Frontal cortex (tissue), 4 donors: ENCODE data around the gene KLC1. TPM values are rescaled to one million over a fixed set of nuclear protein-coding genes. Genes with fewer than 3 reads are reported as not detected.
A peak's percentile ranks its signal among the peaks of the same experiment; 100 is the strongest.

Experiments
- DNase-seq, 2 donors: peaks; one replicate each; pipeline ENCODE4 v3.0.0; 2012; ENCODE audit warnings: low spot score in 2 of 2
- FAIRE-seq: peaks from 2 replicates; lab custom pipeline; 2012; peaks lifted over from hg19 to GRCh38; lab: Jason Lieb, UNC
- total RNA-seq: library from RNA; depleted of rRNA; stranded (reverse); fragments of >200 nt; gene quantifications from one replicate; pipeline ENCODE4 v1.2.3, GENCODE V29; 2014
- donor health status: control.
- donor health status: control.
- donor health status: control.

The KLC1 gene
- total RNA-seq, 1 donor from 2014 or later = 322 TPM

DNA sequence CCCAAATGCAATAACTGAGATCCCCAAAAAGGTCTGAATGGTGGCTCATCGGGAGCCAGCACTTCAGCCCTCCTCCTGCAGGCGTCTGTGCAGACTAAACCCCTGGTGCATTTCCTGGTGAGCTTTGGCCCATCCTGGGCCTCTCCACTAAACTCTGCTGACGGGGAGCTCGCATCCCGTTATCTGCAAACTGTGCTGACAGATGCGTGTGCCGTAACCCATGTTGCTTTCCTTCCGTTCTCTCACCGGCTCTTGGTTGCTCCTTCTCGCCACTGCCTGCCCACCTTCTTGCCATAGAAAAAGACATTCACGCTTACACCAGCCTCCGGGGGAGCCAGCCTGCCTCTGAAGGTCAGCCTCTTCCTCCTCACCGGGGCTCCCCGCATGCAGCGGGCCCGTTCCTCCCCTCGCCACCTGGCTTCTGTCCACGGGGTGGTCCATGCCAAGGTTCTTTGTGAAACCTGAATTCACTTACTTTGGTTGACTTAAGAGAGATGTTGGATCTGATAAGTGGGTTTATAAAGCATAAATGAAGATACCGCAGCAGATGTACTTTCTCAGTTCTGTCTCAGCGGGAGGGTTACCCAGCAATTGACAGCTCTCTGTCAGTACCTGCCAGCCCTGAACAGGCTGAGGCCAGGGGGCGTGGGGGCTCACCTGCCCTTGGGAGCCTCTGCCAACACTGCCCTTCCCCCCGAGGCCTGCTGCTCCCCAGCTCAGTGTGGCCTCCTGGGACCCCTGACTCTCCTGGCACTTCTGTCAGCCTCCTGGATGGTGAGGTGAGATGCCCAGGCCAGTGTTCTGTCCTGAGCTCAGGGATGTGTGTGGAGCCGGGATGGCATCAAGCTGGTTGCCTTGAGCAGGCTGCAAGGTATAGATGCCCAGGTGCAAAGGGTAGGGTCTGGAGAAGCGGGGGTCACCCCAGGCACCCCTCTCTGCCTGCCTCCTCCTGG, 100.8 kb downstream of the KLC1 start:
- DNase-seq (peak in 1 of 2 donors; percentile 30), FAIRE-seq (no peak)

DNA sequence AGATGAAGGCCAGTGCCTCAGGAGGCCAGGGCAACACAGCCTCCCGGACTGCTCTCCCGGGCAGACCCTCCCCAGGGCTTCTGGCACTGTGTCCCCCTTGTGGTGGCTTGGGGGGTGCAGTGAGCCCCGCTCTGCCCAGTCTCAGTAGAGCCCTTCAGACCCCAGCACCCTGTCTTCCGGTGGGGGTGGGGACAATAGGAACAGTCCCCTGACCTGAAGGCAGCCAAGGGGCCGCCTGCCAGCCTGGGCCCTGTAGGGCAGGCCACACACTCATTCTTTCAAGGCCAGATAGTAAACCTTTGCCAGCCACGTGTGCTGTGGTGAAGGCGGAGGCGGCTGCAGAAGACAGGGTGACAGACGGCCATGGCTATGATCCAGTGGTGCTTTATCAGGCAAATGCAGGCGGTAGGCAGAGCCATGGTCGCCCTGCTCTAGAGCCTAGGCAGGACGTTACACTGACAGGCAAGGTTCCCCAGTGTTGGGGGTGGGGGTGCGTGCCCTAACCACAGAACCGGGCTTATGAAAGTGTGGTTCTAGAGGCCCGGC, 101.6 kb downstream of the KLC1 start:
- peak in 1 of 2 donors; percentile 37 for DNase-seq
- FAIRE-seq = no peak

DNA sequence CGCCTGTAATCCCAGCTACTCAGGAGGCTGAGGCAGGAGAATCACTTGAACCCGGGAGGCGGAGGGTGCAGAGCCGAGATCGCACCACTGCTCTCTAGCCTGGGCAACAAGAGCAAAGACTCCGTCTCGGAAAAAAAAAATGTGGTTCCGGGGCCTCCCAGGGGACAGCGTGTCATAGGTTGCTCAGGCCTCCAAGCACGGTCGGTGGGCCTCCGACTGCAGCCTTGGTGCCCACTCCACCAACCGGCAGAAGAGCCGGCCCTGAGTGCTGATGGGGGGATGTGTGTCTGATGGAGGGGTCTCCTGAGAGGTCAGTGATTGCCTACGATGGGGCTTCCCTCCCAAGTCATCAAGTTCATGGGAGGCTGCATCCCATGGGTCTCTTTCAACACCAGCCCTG, 102.5 kb downstream of the KLC1 start:
- DNase-seq (no peak), FAIRE-seq (no peak)

DNA sequence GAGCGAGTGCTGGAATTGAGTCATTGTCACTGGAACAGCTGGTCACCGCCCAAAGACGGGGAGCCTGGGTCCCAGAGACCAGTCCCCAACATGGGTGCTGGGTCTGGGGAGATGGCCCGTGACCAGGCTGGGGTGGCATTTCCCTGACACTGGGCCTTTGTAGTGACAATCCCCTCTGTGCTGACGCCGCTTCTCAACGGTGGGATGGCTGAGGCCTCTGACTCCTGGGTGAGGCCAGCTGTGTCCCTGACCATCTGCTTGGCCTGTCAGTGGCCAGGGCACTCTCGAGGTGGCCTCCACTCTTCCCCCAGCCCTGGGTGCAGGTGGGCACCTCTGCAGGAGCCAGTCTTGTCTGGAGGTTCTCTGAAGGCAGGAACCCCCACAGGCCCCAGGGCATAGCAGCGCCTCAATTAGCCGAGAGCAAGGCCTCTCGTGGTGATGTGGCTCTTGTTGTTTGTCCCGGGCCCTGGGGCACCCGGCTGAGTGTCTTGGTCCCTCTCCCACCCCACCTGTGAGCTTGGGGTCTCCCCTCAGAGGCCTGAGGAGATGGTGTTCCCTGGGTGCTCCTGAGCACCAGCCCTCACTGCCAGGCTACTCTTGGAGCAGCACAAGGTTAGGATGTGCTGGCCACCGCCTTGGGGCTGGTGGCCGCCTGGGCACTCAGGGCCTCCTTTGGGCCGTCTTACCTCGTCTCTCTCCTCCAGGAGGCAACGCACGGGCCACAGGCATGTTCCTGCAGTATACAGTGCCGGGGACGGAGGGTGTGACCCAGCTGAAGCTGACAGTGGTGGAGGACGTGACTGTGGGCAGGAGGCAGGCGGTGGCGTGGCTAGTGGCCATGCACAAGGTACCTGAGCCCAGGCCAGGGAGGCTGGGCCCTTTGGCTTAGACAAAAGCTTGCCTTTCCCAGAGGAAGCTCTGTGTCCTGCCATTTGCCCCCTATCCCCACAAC, 103.2 kb downstream of the KLC1 start:
- FAIRE-seq (no peak), DNase-seq (peak in 1 of 2 donors; percentile 29)

DNA sequence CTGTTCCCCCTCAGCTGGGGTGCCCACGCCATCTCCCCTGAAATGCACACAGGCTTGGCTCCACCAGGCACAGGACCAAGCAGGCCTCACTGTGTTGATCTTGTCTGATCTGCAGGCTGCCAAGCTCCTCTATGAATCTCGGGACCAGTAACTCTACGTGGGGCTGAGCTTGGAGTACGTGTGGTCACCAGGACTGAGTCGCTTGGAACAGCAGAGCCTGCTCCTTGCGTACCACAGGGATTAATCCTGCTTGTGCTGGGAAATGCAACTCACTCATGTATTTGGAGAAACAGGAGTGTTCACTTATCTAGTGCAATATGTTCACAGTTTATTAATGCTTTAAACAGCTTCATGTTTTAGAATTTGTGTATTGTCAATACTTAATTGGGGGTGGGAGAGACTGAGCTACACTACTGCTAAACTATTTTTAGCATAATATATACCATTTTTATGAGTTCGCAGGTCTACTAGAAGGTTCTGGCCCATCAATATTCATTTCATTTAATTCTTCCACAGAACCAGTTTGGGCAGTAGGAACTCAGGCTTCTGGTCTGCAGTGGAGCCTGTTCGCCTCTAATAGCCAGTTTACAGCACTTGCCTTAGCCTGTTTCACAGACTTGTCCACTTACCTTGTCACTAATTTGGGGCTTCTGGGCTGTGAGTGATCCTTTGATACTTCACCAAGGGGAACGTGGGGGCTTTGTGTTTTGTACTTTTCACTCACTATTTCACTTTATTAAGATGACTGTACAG, 104.0 kb downstream of the KLC1 start:
- DNase-seq (no peak), FAIRE-seq (no peak)

DNA sequence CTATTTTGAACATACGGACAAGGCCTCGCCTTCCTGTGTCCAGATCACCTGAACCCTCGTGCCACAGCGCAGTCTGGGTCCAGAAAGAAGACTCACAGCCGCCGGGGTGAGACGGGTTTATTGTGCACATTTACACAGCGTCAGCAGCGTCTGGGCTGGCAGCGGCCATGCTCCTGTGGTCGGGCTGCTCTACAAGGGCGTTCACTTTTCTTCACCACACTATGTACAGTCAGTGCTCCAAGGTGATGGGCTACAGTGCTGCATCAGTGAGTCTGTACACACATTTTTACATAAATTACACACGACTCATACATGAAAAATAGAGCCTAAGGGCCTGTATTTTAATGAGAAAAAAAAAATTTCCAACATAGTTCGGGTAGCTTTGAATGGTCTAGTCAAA, 104.6 kb downstream of the KLC1 start:
- DNase-seq (no peak), FAIRE-seq (no peak)

DNA sequence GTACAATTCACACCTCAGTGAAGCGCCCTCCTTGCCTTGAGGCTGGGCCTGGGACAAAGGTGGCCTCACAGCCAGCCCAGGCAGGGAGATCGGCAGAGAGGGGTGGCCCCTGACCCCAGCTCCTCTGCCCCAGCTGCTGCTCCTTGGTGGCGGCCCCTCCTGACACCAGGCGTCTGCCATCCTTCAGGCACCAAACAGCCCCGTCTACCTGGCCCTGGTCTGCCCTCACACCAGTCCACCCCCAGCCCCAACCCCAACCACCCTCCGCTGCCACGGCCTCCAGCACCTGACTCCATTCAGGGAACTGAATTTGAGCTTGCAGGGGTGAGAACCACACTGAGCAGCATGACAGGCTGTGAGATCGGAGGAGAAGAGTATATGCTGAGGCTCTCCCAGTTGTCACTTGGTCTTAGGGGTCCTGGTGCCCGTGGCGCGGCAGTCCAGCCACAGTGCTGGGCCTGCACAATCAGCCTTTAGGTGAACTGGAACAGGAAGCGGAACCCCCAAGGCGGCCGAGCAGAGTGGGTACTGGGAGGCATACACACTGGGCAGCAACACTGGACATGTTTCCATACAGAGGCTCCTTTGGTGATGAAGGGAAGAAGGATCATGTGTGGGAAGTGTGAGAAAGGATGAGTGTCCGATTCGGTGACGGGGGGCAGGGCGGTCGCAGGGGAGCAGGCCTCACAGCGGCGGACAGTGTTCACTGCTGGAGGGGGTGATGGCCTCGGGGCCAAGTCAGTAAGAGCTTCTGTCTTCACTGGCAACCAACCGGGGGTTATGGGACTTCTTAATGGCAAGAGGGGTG, 105.3 kb downstream of the KLC1 start:
- FAIRE-seq (no peak), DNase-seq (no peak)

DNA sequence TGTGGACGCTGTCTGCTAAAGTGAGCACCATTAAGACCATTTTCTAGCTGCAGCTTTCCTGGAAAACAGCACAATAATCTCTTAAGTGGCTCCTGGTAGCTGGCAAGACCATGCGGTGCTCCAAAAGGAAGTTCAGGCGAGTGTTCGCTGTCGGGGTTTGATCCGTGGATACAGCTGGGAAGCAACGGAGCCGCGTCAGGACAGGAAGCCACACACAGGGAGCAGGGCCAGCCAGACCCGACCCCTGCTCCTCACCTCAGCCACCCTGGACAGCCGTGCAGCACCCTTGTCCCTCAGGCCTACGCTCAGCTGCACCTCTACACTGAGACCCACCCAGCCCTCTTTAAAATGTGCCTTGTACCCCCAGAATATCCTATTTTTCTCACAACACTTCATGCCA, 106.0 kb downstream of the KLC1 start:
- DNase-seq (no peak), FAIRE-seq (no peak)

DNA sequence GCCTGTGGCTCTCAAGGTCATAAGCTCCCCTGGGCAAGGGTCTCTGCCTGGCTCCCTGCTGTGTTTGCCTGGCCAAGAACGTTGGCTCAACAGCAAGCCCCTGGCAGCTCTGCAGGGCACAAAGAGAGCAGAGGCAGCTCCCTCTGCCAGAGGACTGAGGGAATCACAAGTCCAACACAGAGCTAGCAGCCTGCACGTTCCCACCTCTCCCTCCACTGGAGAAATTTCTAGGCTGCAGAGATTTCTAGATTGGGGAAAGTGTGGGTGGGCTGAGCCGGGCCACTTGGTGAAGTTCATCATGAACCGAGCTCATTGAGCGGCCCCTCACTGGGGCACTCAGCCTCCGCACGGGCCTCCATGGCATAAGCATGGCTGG, 106.4 kb downstream of the KLC1 start:
- peak in 1 of 2 donors; percentile 32 for DNase-seq

DNA sequence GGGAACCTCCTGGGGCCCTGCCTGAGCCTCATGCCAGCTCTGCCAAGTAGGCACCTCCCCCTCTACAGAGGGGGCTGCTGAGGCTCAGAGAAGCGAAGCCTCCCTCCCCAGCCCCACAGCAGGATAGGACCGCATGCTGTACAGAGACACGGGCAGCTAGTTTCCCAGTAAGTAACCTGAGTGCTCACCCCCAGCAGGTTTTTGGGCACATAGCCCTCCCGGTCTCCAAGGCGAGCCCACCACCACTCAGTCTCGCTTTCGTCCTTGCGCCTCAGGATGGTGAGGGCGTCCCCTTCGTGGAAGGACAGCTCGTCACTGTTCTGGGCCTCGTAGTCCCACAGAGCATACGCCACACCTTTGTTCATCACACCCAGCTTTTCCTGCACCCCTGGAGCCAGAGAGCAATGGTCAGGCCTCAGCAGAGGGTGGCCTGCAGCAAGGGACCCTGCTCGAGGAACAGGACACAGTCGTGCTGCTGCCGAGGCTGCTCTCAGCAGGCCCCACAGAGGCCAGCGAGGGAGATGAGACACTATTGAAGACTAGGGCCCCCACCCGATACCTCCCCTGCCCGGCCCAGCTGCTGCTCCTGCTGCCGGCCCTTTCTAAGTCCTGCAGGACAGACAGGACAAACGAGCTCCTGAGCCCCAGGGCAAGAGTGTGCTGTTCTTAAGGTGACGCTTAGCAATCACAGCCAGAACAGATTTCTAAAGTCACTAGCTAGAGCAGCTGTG, 107.0 kb downstream of the KLC1 start:
- no peak for DNase-seq
- no peak for FAIRE-seq

More for the DNA sequence above, 106.4 kb downstream of the KLC1 start:
- FAIRE-seq = no peak

DNA sequence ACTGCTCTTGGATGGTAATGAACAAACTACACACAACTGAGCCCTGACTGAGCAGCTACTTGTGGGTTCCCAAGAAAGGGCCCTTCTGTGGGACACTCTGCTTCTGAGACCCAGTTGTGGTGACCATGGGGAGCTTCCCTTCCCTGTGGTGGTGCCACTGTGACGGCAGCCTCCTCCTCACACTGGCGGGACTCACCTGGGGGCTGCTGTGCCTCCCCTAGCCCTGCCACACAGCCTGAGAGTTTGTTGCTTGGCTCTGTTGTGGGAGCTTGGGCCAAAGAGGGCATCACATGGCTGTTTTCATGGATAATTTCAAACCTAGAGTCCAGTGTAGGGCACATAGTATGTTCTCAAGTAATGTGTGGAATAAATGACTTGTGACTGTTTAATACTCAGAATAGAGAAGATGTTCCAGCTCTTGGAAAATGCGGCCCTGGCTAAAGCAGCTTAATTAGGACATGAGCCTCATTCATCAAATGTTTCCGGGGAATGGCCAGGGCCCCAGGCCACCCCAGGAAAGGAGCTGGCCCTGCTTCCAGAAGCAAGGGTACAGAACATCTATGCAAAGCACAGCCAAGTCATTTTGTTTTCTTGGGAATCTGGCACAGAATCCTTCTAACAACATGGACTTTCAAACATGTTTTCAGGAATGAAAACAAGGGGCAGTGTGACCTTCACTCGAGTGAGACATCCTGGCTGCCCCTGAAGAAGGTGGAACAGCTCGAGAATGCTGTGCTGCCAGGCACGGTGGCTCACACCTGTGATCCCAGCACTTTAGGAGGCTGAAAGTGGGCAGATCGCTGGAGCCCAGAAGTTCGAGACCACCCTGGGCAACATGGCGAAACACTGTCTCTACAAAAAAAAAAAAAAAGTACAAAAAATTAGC, 107.8 kb downstream of the KLC1 start:
- DNase-seq = peak in 1 of 2 donors; percentile 14

DNA sequence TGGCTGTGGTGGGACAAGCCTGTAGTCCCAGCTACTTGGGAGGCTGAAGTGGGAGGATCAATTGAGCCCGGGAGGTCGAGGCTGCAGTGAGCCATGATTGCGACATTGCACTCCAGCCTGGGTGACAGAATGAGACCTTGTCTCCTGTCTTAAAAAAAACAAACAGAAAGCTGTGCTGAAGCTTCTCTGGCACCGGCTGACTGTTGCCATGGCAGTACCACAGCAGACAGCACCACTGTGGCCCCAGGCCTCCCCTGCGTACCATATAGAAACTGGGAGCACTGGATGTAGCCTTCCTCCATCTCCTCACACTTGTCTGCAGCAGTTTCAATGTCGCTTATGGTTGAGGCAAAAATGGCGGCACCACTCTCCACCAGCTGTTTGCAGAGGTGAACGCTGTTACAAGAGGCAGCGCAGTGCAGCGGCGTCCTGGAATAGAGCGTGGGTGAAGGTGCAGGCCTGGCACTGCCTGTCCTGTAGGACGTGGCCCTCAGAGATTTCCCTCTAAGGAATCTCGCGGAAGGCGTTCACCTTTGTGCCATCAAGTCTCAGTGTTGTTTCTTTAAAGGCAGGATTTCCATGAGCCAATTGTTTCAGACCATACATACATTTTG, 108.5 kb downstream of the KLC1 start:
- FAIRE-seq = no peak
- no peak for DNase-seq

More for the DNA sequence above, 107.8 kb downstream of the KLC1 start:
- FAIRE-seq = no peak

DNA sequence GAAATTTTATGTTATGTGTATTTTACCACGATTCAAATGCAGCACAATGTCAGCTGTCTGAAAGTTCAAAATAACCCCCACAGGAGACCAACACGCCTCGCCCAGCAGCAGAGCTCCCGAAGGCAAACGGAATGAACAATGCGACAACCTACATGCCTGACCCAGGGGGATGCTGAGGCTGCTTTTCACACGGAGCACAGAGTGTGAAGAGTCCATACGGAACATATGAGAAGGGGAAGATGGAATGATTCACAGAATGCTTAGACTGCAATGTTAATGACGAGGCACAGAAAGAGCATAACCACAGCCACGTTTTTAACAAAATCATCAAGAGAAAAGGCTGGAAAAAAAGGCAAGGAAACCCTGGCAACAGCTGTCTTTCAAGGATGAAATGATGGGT, 109.2 kb downstream of the KLC1 start:
- DNase-seq (no peak), FAIRE-seq (no peak)

DNA sequence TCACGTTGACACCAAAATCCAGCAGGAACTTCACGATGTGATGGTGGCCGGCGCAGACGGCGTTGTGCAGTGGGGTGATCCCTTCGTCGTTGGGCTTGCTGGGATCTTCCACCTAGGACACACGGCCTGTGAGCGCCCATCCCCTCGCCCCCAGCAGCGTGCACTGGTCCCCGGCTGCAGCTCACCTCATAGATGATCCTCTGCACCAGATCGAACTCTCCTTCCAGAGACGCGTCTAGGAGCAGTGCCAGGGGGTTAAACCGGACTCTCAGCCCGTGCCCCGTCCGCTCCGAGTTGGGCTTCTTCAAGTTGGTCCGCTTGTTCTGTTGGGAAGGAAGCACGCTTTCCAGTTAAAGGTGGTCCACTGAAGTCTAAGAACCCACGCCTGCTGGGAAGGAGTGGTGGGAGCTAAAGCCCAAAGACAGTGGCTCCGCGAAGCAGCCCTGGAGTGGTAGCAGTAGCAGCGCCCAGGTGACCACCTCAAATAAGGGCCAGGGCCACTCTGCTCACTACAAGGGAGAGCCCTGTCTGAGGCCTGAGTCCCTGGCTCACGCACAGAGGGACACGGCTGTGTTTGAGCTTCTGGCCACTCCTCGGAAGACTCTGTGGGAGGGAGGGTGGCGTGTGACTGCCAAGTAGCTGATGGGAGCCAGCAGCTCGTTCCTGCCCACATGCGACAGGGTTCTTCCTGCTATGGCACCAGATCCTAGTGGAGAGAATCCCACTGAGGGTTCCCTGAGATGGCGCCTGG, 109.9 kb downstream of the KLC1 start:
- DNase-seq = no peak
- no peak for FAIRE-seq

DNA sequence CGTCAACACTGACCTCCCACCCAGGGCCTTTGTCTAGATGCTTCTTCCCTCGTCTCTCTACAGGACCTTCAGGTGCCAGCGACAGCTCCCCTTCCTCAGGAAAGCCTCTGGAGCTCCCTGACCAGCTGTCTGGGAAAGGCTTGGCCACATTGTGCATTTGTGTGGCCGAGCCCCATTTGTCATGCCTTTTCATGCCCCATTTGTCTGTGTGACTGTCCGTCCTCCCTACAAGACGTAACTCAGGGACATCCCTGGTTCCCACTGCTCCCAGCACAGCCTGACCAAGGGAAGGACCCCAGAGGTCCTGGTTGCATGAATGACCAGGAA, 110.4 kb downstream of the KLC1 start:
- FAIRE-seq (no peak), DNase-seq (no peak)

DNA sequence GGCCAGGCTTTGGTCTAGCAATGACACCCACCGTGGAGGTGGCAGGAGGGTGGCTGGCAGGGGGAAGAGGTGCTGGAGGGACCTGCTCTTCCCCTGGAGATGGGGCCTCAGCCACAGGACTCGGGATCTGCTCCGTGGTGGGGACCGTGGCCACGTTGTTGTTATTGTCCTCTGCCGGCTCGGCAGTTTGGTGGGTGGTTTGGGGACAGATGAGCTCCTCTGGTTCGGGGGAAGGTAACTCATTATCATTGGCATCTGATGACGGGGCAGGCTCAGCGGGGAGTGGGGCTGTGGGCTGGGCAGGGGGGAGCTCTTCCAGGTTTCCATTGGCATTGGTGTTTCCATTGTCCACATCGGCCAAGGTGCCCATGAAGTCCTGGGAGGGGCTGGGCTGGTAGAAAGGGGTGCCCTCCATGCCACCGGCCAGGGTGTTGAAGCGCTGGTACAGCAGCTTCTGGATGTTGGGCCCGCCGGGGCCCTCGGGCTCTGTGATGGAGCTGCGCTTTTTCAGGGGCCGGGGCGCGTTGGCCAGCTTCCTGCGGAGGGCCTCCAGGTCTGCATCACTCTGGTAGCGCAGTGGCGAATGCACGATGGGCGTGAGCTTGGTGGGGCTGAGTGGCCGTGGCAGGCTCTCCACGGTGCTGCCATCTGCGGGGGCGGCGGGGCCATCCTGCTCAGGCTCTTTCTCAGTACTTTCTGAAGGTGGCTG, 110.9 kb downstream of the KLC1 start:
- FAIRE-seq = no peak
- DNase-seq = no peak
